GM15510 (cell line): ENCODE results near the gene GPR108.

ENCODE experiments used
- POLR2A ChIP-seq: IDR thresholded peaks from 3 replicates; pipeline ENCODE4 v1.6.1; 2011; ENCODE audit warnings: borderline replicate concordance; ENCODE audit not compliant: insufficient read length; ENCODE audit errors: extremely low read depth

GPR108 gene

GRCh38 chr19:6743066-6743465, 5.7 kb upstream of the GPR108 start:
- no peak for TF ChIP-seq POLR2A

DNA sequence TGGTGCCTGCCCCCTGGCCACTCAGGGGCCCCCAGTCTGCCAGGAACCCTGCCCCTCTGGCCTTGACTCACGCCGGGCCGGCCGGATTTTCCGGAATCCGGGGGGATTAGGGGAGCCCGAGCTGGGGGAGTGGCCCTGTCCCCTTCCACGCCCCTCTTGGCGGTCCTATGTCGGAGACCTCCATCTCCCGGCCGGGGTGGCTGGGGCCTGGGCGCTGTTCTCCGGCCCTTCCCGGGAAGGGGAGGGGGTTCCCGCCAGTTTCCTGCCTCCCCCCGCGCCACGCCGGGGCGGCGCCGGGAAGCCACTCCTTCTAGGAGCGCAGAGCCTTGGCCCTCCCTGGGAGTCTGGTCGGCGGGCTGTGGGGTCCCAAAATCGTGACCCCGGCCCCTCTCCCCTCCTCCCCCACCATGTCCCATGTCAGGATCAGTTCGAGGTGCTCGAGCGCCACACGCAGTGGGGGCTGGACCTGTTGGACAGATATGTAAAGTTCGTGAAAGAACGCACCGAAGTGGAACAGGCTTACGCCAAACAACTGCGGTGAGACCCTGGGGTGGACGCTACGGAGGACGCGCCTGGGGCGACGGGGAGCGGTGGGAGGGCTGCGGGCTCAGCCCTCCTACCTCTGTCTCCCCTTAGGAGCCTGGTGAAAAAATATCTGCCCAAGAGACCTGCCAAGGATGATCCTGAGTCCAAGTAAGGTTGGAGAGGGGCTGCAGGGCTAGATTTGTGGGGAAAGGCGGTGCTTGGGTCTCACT, 3.4 kb upstream of the GPR108 start:
- no peak for TF ChIP-seq POLR2A

- no peak for TF ChIP-seq POLR2A
These were observed 2.7 kb upstream of the GPR108 start for GRCh38 chr19:6739883-6740588.

GRCh38 chr19:6739390-6739882, 2.1 kb upstream of the GPR108 start, which contains the start of gene TRIP10:
Gene TRIP10, plus strand, starts transcription at chr19:6739680. Its CDS starts 82 bp downstream, at chr19:6739762.
- TF ChIP-seq POLR2A: no peak

GRCh38 chr19:6738787-6739389, 1.5 kb upstream of the GPR108 start:
- TF ChIP-seq POLR2A: no peak

DNA sequence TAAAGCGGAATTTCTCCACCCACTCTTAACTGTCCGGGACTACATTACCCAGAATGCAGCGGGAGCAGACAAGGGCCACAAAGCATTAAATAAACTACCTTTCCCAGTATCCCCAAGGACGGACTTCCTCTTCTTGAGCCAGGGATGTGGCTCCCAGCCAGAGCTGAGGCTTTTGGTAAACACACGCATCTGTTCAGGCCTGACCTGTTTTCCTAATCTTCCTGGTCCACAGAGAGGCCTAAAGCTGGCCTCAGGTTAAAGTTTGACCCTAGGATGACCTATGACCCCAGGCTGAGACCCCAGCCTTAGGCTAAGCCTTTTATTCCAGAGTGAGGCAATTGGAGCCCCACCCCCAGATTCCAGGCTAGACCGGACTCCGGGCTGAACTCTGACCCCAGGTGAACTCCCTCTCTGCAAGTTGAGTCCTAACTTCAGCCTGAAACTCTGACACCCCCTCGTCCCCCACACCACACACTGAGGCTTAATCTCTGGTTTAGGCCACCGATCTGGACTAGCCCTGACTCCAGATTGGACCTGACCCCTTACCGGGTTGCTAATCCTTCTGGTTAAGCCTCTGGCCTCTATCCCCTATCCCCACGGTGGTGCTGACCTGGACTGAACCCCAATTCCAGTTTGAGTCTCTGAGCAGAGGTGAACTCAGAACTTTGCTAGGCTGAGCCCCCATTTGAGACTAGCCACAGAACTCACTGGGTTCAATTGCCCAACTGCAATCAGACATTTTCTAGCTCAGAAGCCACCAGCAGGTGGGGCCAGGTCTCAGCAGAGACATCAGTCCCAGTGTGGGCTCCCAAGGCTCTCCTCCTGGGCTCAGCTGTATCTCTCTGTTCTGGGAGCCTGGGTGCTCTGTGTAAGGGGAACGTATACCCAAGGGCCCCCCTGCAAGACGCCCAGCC, 750 bp upstream of the GPR108 start:
- no peak for TF ChIP-seq POLR2A

- no peak for TF ChIP-seq POLR2A
These were observed 480 bp downstream of the GPR108 start for GRCh38 chr19:6736917-6737283.

DNA sequence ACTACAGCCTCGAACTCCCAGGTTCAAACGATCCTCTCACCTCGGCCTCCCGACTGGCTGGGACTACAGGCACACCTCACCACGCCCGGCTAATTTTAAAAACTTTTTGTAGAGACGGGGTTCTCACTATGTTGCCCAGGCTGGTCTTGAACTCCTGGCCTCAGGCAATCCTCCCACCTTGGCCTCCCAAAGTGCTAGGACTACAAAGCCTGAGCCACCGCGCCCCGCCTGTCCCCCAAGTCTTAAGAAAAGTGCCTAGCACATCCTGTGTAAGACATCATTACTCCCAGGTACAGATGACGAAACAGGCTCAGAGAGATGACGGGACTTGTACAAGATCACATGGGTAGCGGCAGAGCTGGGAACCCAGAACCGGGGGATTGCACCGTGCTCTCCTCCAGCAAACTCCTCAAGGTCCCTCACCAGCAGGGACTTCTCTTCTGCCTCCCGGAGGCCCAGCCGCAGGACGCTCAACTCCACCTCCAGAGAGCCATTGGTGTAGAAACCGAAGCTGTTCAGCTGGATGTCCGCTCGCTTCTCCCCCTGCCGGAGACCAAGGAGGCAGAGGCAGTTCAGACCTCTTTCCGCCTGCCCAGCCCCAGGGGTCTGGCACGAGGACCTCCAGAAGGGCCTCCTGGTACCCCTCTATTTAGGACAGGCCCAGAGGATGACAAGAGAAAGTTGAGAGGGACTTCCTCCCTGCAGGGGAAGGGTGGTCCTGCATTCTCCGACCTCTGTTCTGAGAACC, 1.0 kb downstream of the GPR108 start:
- peak; percentile 58 for TF ChIP-seq POLR2A

GRCh38 chr19:6735181-6735911, 2.0 kb downstream of the GPR108 start:
- no peak for TF ChIP-seq POLR2A

DNA sequence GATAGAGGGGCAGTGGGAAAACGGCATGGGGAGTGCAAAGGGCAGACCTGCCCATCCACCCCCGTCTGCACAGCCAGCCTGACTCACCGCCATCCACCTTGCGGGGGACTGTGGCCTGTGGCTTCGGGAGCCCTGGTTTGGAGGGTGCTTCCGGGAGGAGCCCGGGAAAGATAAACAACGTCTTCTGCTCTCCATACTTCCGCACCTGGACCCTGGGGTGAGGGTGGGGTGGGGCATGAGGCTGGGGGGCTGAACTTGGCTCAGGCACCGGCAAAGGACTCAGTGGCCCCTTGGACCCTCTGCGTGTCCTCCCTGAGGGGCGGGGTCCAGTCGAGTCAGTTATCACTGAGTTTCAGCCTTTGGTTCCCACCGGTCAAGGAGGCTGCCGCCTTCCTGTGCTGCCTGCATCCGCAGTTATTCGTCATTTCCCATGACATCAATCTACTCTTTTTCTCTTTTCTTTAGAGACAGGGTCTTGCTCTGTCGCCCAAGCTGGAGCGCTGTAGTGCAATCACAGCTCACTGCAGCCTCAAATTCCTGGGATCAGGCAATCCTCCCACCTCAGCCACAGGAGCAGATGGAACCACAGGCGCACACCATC, 3.2 kb downstream of the GPR108 start:
- no peak for TF ChIP-seq POLR2A

DNA sequence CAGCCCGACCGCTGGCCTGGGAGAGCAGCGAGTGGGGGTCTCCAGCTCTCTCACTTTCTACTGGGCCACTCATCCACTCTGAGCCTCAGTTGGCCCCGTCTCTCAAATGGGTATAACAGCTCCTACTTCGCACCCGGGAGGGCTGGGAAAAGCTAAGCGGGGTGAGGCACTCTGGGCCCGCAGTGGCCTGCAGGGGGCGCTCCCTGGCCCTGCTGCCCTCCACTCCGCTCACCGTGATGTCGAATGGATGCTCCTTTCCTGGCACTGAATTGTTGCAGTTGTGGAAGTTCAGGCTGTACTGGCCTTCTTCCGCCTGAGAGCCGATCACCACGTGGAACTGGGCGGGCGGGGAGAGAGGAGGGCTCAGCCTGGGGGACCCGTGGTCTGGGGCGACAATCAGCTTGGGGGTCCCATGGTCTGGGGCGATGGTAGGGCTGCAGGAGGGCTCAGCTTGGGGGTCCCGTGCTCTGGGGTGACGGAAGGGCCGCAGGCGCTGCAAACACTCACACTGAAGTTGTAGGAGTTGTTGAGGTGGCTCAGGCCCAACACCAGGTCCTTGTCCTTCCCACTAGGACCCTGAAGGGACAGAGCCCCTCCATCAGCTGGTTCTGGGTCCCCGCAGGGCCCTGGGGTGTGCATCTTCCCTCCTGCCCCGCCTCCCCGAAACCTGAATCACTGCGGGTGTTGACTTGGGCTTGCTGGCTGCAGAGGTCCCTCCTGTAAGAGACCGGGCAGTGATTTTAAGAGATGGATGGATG, 3.9 kb downstream of the GPR108 start:
- TF ChIP-seq POLR2A: no peak

DNA sequence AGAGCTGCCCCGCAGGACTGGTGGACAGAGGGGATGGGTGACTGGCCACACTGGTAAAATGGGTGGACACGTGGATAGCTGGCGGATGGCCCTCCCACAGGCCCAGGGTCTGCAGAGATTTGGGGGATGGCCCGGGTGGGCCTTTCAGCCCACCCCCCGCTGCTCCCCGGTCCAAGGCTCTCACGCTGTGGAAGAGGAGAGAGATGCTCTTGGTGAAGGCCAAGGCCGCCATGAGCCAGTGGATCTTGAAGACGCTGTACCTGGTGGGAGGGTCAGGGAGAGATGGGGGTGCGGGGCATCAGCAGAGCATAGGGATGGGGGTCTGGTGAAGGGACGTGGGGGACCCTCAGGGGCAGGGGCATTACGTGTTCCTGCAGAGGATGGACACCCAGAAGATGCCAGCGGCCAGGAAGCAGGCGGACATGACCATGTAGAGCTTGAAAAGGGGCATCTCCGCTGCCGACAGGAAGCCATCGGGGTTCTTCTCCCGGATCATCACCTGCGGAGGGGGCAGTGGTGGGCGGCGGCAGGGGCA, 4.5 kb downstream of the GPR108 start:
- no peak for TF ChIP-seq POLR2A
